IMR-90 (cell line): ENCODE measurements around the gene RIN1. TPM values are rescaled to one million over a fixed set of nuclear protein-coding genes. Genes with fewer than 3 reads are reported as not detected.
A peak's percentile ranks its signal among the peaks of the same experiment; 100 is the strongest.

Experiments used
- ATAC-seq: fragments of 200-7000 bp; cut with Tn5 transposase; 2 replicates; pipeline ENCODE4 v1.9.1; 2020; ENCODE audit warnings: low read depth, mild to moderate bottlenecking, moderate library complexity
- BruUV-seq: library from RNA; stranded (reverse); fragments of 400-500 nt; replicated peaks from 2 replicates; lab custom pipeline; 2021; lab: Mats Ljungman, UMichigan
- CTCF ChIA-PET: fragments of 300-600 bp; formaldehyde crosslinking; extraction: SDS; loops from one replicate; lab custom pipeline; 2021; ENCODE audit warnings: antibody characterized with exemption; lab: Yijun Ruan, JAX
- POLR2A ChIA-PET: fragments of 300-600 bp; sonication (Branson Sonifier 250); formaldehyde crosslinking; loops from one replicate; lab custom pipeline; 2022; ENCODE audit warnings: antibody characterized with exemption; ENCODE audit not compliant: unreplicated experiment; lab: Charles Lee
- DNase-seq: peaks from one replicate; pipeline ENCODE4 v3.0.0; 2013
- H2AFZ ChIP-seq: replicated peaks from 2 replicates; pipeline ENCODE3; 2013; ENCODE audit warnings: low read length, mild to moderate bottlenecking; ENCODE audit not compliant: poor library complexity
- H2AK5ac ChIP-seq: 2 replicates; pipeline ENCODE4 v1.6.1; 2013; ENCODE audit warnings: low read depth, low read length, inconsistent platforms
- H2AK9ac ChIP-seq: replicated peaks from 2 replicates; pipeline ENCODE3; 2013; ENCODE audit warnings: mild to moderate bottlenecking, low read depth, low read length, moderate library complexity; ENCODE audit not compliant: poor library complexity
- H2BK120ac ChIP-seq: 2 replicates; pipeline ENCODE4 v1.6.1; 2013; ENCODE audit warnings: low read depth, low read length, inconsistent platforms
- H2BK15ac ChIP-seq: 3 replicates; pipeline ENCODE4 v1.6.1; 2013; ENCODE audit warnings: low read depth, low read length, inconsistent platforms
- H2BK20ac ChIP-seq: 2 replicates; pipeline ENCODE4 v1.6.1; 2013; ENCODE audit warnings: low read depth, mild to moderate bottlenecking, inconsistent platforms, low read length, moderate library complexity
- H2BK5ac ChIP-seq: 2 replicates; pipeline ENCODE4 v1.6.1; 2013; ENCODE audit warnings: mild to moderate bottlenecking, low read depth, low read length, inconsistent platforms; ENCODE audit not compliant: poor library complexity, severe bottlenecking
- H3K14ac ChIP-seq: replicated peaks from 2 replicates; pipeline ENCODE4 v1.6.1; 2013; ENCODE audit warnings: low read depth, low read length, inconsistent platforms
- H3K18ac ChIP-seq: 2 replicates; pipeline ENCODE4 v1.6.1; 2013; ENCODE audit warnings: low read depth, low read length, control low read depth
- H3K23ac ChIP-seq: 2 replicates; pipeline ENCODE4 v1.6.1; 2013; ENCODE audit warnings: low read depth, low read length, inconsistent platforms
- H3K27ac ChIP-seq: 2 replicates; pipeline ENCODE4 v1.5.1; 2013; ENCODE audit warnings: mild to moderate bottlenecking, control low read depth, low read length; ENCODE audit not compliant: insufficient read depth
- H3K27me3 ChIP-seq: 2 replicates; pipeline ENCODE4 v1.6.1; 2013; ENCODE audit warnings: low read length; ENCODE audit not compliant: control insufficient read depth, insufficient read depth
- H3K36me3 ChIP-seq: 2 replicates; pipeline ENCODE4 v1.6.1; 2013; ENCODE audit warnings: low read length, mixed read lengths; ENCODE audit not compliant: control insufficient read depth, insufficient read depth
- H3K4ac ChIP-seq: 2 replicates; pipeline ENCODE4 v1.6.1; 2013; ENCODE audit warnings: low read depth, low read length, inconsistent platforms
- H3K4me1 ChIP-seq: 2 replicates; pipeline ENCODE4 v1.6.1; 2013; ENCODE audit warnings: low read length, mixed read lengths; ENCODE audit not compliant: control insufficient read depth, insufficient read depth
- H3K4me2 ChIP-seq: 2 replicates; pipeline ENCODE4 v1.6.1; 2013; ENCODE audit warnings: low read depth, mild to moderate bottlenecking, control low read depth, low read length, moderate library complexity
- H3K4me3 ChIP-seq: 2 replicates; pipeline ENCODE4 v1.5.1; 2013; ENCODE audit warnings: low read depth, mild to moderate bottlenecking, control low read depth, low read length, moderate library complexity; ENCODE audit not compliant: insufficient read depth
- H3K56ac ChIP-seq: 2 replicates; pipeline ENCODE4 v1.6.1; 2013; ENCODE audit warnings: low read length, inconsistent platforms; ENCODE audit not compliant: insufficient read depth; ENCODE audit errors: extremely low read depth
- H3K79me1 ChIP-seq, 2 experiments: 2 replicates each; pipeline ENCODE4 v1.6.1; 2013; ENCODE audit warnings: low read length in 2 of 2, inconsistent platforms in 1 of 2, low read depth in 1 of 2
- H3K9ac ChIP-seq: 2 replicates; pipeline ENCODE4 v1.6.1; 2013; ENCODE audit warnings: low read depth, low read length, control low read depth
- H3K9me1 ChIP-seq: 2 replicates; pipeline ENCODE4 v1.6.1; 2013; ENCODE audit warnings: low read length, inconsistent platforms; ENCODE audit not compliant: insufficient read depth
- H3K9me3 ChIP-seq: 2 replicates; pipeline ENCODE4 v1.6.1; 2013; ENCODE audit warnings: low read length; ENCODE audit not compliant: control insufficient read depth, insufficient read depth
- H4K20me1 ChIP-seq: 2 replicates; pipeline ENCODE4 v1.6.1; 2013; ENCODE audit warnings: low read length, inconsistent platforms; ENCODE audit not compliant: insufficient read depth
- H4K5ac ChIP-seq: 2 replicates; pipeline ENCODE4 v1.6.1; 2013; ENCODE audit warnings: mild to moderate bottlenecking, low read depth, low read length, control low read depth
- H4K8ac ChIP-seq, 2 experiments: 2 replicates each; pipeline ENCODE4 v1.6.1; 2013; ENCODE audit warnings: low read depth in 2 of 2, low read length in 2 of 2, control low read depth in 1 of 2, inconsistent platforms in 1 of 2
- H4K91ac ChIP-seq: 2 replicates; pipeline ENCODE4 v1.6.1; 2013; ENCODE audit warnings: low read depth, low read length, inconsistent platforms; ENCODE audit not compliant: insufficient read depth
- BHLHE40 ChIP-seq: fragments of 150-350 bp; IDR thresholded peaks from 2 replicates; pipeline ENCODE4 v1.6.1; 2016; ENCODE audit warnings: mild to moderate bottlenecking, low read depth, low read length
- CEBPB ChIP-seq: IDR thresholded peaks from 2 replicates; pipeline ENCODE4 v1.6.1; 2012; ENCODE audit warnings: low read depth, low read length, improper control_type of control experiment
- CHD1 ChIP-seq: IDR thresholded peaks from 2 replicates; pipeline ENCODE4 v1.6.1; 2012; ENCODE audit warnings: low read depth, low read length, improper control_type of control experiment
- CTCF ChIP-seq: conservative IDR thresholded peaks from 2 replicates; pipeline ENCODE4 v1.5.1; 2012; ENCODE audit warnings: mild to moderate bottlenecking, low read depth, low read length, improper control_type of control experiment
- ELK1 ChIP-seq: fragments of 150-350 bp; IDR thresholded peaks from 2 replicates; pipeline ENCODE4 v1.6.1; 2016; ENCODE audit warnings: low read depth, mild to moderate bottlenecking, low read length, moderate library complexity, borderline replicate concordance
- FOS ChIP-seq: fragments of 150-350 bp; IDR thresholded peaks from 2 replicates; pipeline ENCODE4 v1.6.1; 2016; ENCODE audit warnings: low read depth, low read length
- MAZ ChIP-seq: IDR thresholded peaks from 2 replicates; pipeline ENCODE4 v1.6.1; 2012; ENCODE audit warnings: low read depth, mild to moderate bottlenecking, low read length, improper control_type of control experiment, moderate library complexity, borderline replicate concordance
- MXI1 ChIP-seq: IDR thresholded peaks from 2 replicates; pipeline ENCODE4 v1.6.1; 2012; ENCODE audit warnings: low read depth, mild to moderate bottlenecking, low read length, moderate library complexity, borderline replicate concordance
- NFE2L2 ChIP-seq: fragments of 150-350 bp; IDR thresholded peaks from 2 replicates; pipeline ENCODE4 v1.6.1; 2016; ENCODE audit warnings: low read depth, mild to moderate bottlenecking, low read length
- RAD21 ChIP-seq: IDR thresholded peaks from 2 replicates; pipeline ENCODE4 v1.6.1; 2012; ENCODE audit warnings: low read length, improper control_type of control experiment
- RCOR1 ChIP-seq: IDR thresholded peaks from 2 replicates; pipeline ENCODE4 v1.6.1; 2012; ENCODE audit warnings: mild to moderate bottlenecking, low read length, improper control_type of control experiment; ENCODE audit not compliant: insufficient replicate concordance
- SMC3 ChIP-seq: fragments of 150-350 bp; IDR thresholded peaks from 2 replicates; pipeline ENCODE4 v1.6.1; 2016; ENCODE audit warnings: low read depth, mild to moderate bottlenecking, antibody characterized with exemption, low read length, moderate library complexity
- USF2 ChIP-seq: fragments of 150-350 bp; IDR thresholded peaks from 2 replicates; pipeline ENCODE4 v1.6.1; 2017; ENCODE audit warnings: mild to moderate bottlenecking, antibody characterized with exemption, low read length, low read depth
- WGBS, 2 experiments: methylation state at CpG; one replicate each; pipeline versions ENCODE4 v1.1.5 to v1.1.7; 2013; ENCODE audit warnings: missing lambda C conversion rate in 2 of 2; ENCODE audit not compliant: insufficient read length in 1 of 2; ENCODE audit errors: extremely low coverage in 2 of 2; 5-methylcytosine and 5-hydroxymethylcytosine counted together
- dilution Hi-C: fragments of 300-500 bp; cut with HindIII; formaldehyde crosslinking; loops from one replicate; pipeline ENCODE4 v1.14.3; 2018; ENCODE audit warnings: low sequenced_read_pairs; ENCODE audit not compliant: unreplicated experiment
- in situ Hi-C: fragments of 300-500 bp; cut with MboI; formaldehyde crosslinking; loops from 3 replicates; pipeline ENCODE4 v1.14.3; 2019; ENCODE audit warnings: low sequenced_read_pairs, inconsistent platforms, mixed read lengths
- intact Hi-C: fragments of 100-400 bp; cut with micrococcal nuclease; formaldehyde crosslinking; loops from 2 replicates; pipeline ENCODE4 v1.10.0; 2022
- polyA plus RNA-seq, 3 experiments: library from polyadenylated mRNA; depleted of rRNA; stranded (reverse); fragments of >200 nt; gene quantifications; 2 replicates each; pipeline ENCODE4 v1.2.3, GENCODE V29; 2012; ENCODE audit warnings: low replicate concordance in 1 of 3
- total RNA-seq: library from RNA; depleted of rRNA; stranded (reverse); fragments of >200 nt; gene quantifications from 2 replicates; pipeline ENCODE4 v1.2.3, GENCODE V29; 2012

RIN1 gene
- total and polyA plus RNA-seq, 2 of the 4 experiments (the other 2 are of a cell fraction) = 9.9 to 20.8 TPM

GRCh38 chr11:66337103-66337899 lies 1.1 kb upstream of the RIN1 start:
- ATAC-seq = peak; percentile 5; the same call in 1 of the 2 replicates
- H3K56ac ChIP-seq = no peak overlapping the region
- H4K20me1 ChIP-seq = peaks cover 21% of the 10 kb centered on the region
- no peak overlapping the region for H3K14ac ChIP-seq
- H3K4me1 ChIP-seq = peaks cover 23% of the 10 kb centered on the region
- peak overlapping the region; percentile 83 for H2AFZ ChIP-seq
- H3K27me3 ChIP-seq = no peaks in the 10 kb centered on the region
- intact Hi-C loops (no loop called here), dilution Hi-C loops (no loop called here), in situ Hi-C loops (no loop called here)
- no peak overlapping the region for H3K23ac ChIP-seq
- H2BK20ac ChIP-seq = peak overlapping the region; percentile 20; the same call in 1 of the 2 replicates
- no peak overlapping the region for H4K5ac ChIP-seq
- BruUV-seq = no TSS peak
- H3K9me3 ChIP-seq = no peaks in the 10 kb centered on the region
- 29% methylated on average over 8 of the region's 18 CpGs; no CpG with 5 or more reads in 1 of the 2 experiments for WGBS, 2 experiments
- peak overlapping the region; percentile 36 for H2BK5ac ChIP-seq
- no peak overlapping the region; the same call in 2 of the 3 replicates for H2BK15ac ChIP-seq
- CTCF ChIA-PET = interaction anchor here (0.7 kb wide), 1 partner anchor 25 kb away, joined by 3 read pairs; no protein-coding TSS in a partner anchor
- H2AK9ac ChIP-seq = peak overlapping the region; percentile 10
- H2BK120ac ChIP-seq = peak overlapping the region; percentile 37
- peak overlapping the region; percentile 72 for H2AK5ac ChIP-seq
- H3K4ac ChIP-seq = peak overlapping the region; percentile 29
- POLR2A ChIA-PET = interaction anchor here (0.9 to 1.7 kb wide), 2 partner anchors 20 to 25 kb away, joined by 5 to 6 read pairs; no protein-coding TSS in a partner anchor
- no peak overlapping the region for H3K4me2 ChIP-seq
- H3K4me3 ChIP-seq = no peak overlapping the region
- H4K91ac ChIP-seq = peak overlapping the region; percentile 4; the same call in 1 of the 2 replicates
- H3K79me1 ChIP-seq = peaks cover 15 to 53% of the 10 kb centered on the region in 2 experiments; a peak in 3 of 4 replicates
- H3K18ac ChIP-seq = no peak overlapping the region
- no peaks in the 10 kb centered on the region for H3K9me1 ChIP-seq
- H3K27ac ChIP-seq = peak overlapping the region; percentile 15
- DNase-seq = peak; percentile 56
- peaks cover 40% of the 10 kb centered on the region for H3K36me3 ChIP-seq
- H3K9ac ChIP-seq = no peak overlapping the region
- H4K8ac ChIP-seq = peak overlapping the region in 1 of 2 experiments; percentile 36; a peak in 1 of 4 replicates
- TF ChIP-seq SMC3 (no peak), FOS (no peak), CHD1 (no peak), RCOR1 (no peak), BHLHE40 (no peak), RAD21 (no peak), ELK1 (no peak), MXI1 (no peak), USF2 (no peak), NFE2L2 (no peak), CTCF (no peak), MAZ (no peak), CEBPB (no peak)
